Adipose tissue (tissue), 3 donors: ENCODE data around the gene ALMS1. TPM values are rescaled to one million over a fixed set of nuclear protein-coding genes. Genes with fewer than 3 reads are reported as not detected.
"Not testable (repeated sequence)": the region's sequence is repeated elsewhere in the genome, so short reads cannot be mapped to it uniquely, and the experiment has no call there.

ENCODE experiments used
- H3K27ac ChIP-seq: one replicate; pipeline ENCODE4 v1.5.1; 2013; ENCODE audit warnings: low read depth, low read length
- WGBS, 3 donors: extraction: QIAGEN DNeasy Blood & Tissue Kit; methylation state at CpG; one replicate each; pipeline ENCODE4 v1.1.7; 2013; 5-methylcytosine and 5-hydroxymethylcytosine counted together
- polyA plus RNA-seq, 3 donors: library from polyadenylated mRNA; stranded (reverse); fragments of 200-250 nt; gene quantifications; one replicate each; pipeline ENCODE4 v1.2.3, GENCODE V29; 2013
- donor health status: healthy with polysubstance abuse.
- donor health status: Bipolar disorder and iron deficiency.
- donor health status: healthy.

ALMS1 gene, protein sequence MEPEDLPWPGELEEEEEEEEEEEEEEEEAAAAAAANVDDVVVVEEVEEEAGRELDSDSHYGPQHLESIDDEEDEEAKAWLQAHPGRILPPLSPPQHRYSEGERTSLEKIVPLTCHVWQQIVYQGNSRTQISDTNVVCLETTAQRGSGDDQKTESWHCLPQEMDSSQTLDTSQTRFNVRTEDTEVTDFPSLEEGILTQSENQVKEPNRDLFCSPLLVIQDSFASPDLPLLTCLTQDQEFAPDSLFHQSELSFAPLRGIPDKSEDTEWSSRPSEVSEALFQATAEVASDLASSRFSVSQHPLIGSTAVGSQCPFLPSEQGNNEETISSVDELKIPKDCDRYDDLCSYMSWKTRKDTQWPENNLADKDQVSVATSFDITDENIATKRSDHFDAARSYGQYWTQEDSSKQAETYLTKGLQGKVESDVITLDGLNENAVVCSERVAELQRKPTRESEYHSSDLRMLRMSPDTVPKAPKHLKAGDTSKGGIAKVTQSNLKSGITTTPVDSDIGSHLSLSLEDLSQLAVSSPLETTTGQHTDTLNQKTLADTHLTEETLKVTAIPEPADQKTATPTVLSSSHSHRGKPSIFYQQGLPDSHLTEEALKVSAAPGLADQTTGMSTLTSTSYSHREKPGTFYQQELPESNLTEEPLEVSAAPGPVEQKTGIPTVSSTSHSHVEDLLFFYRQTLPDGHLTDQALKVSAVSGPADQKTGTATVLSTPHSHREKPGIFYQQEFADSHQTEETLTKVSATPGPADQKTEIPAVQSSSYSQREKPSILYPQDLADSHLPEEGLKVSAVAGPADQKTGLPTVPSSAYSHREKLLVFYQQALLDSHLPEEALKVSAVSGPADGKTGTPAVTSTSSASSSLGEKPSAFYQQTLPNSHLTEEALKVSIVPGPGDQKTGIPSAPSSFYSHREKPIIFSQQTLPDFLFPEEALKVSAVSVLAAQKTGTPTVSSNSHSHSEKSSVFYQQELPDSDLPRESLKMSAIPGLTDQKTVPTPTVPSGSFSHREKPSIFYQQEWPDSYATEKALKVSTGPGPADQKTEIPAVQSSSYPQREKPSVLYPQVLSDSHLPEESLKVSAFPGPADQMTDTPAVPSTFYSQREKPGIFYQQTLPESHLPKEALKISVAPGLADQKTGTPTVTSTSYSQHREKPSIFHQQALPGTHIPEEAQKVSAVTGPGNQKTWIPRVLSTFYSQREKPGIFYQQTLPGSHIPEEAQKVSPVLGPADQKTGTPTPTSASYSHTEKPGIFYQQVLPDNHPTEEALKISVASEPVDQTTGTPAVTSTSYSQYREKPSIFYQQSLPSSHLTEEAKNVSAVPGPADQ (N-terminal part only)
- polyA plus RNA-seq = 1 to 10 TPM; 5.5 to 8.6 (median 5.6) TPM

DNA sequence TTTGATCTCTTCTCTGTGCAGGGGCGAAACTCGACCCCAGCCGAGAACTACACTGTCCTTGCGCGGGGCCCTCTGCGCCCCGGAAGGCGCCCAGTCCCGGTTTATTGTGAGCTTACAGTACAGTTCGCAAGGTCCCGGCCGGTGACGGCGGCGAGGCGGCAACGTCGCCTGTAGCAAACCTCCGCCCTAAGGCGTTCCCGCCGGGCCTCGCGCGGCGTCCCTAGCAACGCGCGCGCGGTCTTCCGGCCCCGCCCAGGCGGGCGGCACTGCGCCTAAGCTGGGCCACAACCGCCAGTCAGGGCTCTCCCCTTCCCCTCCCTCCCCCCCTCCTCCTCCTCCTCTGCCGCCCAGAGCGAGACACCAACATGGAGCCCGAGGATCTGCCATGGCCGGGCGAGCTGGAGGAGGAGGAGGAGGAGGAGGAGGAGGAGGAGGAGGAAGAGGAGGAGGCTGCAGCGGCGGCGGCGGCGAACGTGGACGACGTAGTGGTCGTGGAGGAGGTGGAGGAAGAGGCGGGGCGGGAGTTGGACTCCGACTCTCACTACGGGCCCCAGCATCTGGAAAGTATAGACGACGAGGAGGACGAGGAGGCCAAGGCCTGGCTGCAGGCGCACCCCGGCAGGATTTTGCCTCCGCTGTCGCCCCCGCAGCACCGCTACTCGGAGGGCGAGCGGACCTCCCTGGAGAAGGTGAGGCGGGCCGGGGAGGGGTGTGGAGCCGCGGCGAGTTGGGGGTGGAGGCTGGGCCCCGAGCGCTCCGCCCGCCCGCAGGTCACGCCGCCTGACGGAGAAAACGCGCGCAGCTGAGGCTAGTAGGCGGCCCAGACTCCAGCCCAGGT is at the start of gene ALMS1:
ALMS1 (plus strand) TSS at position 333 of the 838 bp plus-strand sequence; CDS start at position 366, 33 bp downstream.
- WGBS, 3 donors = 0 to 1% (median 0%) methylated on average over 73 to 83 of the region's 84 CpGs
- peak within 1 kb of the TSS; percentile 30 for H3K27ac ChIP-seq

DNA sequence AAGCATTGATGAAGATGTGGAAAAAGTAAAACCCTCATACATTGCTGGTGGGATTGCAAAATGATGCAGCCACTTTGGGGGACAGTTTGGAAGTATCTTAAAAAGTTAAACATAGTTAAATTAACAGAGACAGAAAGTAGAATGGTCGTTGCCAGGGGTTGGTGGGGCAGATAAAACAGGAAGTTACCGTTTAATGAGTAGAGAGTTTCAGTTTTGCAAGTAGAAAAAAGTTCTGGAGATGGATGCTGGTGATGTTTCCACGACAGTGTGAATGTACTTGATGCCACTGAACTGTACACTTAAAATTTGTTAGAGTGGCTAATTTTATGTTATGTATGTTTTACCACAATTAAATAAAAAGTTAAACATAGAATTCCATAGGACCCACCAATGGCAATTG is 47.8 kb upstream of the ALMS1 start:
- WGBS, 3 donors = 22 to 42% (median 30%) methylated on average over 3 of the region's 3 CpGs
- H3K27ac ChIP-seq = no peak overlapping the region

DNA sequence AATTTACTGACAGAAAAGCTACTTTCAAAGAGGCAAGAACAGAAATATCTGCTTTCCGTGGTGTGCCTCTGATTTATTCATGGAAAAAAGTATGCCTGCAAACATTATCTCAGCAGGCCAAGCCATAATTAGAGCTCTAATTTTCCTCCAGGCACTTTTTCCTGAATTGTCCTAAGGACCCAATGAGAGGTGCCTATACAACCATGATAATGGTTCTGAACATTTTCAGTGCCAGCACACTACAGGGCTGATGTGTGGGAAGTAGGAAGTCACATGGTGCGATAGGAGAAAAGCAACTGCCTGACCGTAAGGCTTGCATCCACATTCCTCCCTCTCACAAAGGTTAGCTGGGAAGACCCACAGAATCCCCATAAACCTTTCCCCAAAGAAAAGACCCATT is 46.4 kb upstream of the ALMS1 start:
- H3K27ac ChIP-seq = no peak overlapping the region
- WGBS, 3 donors = 58 to 71% (median 59%) methylated on average over 3 of the region's 3 CpGs

DNA sequence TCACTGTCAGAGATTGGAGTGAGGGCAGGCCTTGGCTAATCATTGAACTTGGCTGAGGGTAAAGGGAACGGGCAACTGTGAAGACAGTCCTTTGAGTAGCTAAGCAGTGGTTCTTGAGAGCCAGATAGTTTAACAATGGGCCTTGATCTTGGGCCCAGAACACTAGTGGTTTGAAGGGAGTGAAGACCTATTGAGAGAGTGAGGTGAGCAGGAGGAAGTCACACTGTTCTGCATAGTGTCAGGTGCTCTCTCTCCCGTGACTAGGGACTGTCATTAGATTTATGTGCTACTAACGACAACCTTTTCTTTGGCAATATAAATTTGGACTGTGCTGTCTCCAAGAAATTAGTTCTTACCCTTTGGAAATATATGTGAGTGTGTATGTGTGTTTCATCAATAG is 44.6 kb upstream of the ALMS1 start:
- WGBS, 3 donors = 50 to 66% (median 64%) methylated on average over 3 of the region's 3 CpGs
- H3K27ac ChIP-seq = no peak overlapping the region

DNA sequence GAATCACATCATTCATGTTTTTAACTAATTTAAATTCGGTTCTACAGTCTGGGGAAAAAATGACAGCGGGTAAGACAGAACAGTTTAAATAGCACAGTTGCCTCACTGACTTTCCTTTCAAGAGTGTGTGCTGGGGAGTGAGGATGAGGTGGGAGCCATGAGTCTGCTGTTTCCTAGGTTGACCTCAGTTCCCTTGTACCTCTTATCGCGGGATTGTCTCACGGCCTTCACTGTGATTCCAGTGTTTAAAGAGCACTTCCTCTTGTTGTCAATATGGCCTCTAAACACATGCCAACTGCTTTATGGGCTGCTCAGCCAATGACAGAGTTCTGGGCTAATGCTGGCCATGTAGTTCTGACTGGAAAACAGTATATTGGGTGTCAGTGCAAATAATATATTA is 41.6 kb upstream of the ALMS1 start:
- WGBS, 3 donors = 58 to 77% (median 73%) methylated on average over 5 of the region's 5 CpGs
- H3K27ac ChIP-seq = no peak overlapping the region

DNA sequence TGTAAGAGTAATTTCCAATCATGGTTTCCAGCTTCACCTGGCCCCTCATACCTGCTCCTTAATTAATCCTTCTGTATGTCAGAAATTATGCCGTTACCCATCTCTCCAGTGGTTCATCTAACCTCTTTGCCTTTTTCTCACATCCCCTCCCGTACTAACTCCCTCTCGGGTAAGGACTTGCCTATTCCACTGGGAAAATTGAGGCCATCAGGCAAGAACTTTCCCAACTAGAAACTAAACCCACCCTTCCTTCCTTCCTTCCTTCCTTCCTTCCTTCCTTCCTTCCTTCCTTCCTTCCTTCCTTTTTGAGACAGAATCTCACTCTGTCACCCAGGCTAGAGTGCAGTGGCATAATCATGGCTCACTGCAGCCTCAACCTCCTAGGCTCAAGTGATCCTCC is 40.9 kb upstream of the ALMS1 start:
- not testable (repeated sequence) for H3K27ac ChIP-seq
- WGBS, 3 donors = 76 to 91% (median 82%) methylated on average over 3 of the region's 3 CpGs

DNA sequence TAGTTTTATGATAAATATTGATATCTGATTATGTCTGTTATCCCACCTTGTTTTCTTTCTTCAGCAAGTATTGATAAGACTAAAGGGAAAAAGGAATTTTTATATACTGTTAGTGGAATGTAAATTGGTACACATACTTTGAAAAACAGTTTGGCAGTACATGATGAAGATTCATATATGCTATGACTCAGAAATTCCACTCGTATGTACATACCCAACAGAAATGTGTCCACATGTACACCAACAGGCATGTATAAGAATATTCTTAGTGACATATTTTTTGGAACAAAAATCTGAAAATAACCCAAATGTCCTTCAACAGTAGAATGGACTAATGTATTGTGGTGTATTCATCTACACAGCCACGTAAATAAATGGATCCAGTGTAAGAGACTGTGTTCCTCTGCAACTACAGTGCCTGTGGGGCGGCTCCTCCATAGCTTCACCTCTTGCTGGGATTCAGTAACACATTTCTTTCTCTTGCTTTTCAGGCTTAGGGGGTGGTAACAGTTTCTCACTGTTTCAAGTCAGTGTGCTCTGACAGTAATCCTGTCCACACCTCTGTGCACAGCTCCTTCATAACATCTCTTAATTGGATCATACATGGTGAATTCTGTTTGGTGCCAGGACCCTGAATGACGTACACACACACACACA is 35.5 kb upstream of the ALMS1 start:
- WGBS, 3 donors = 61 to 79% (median 67%) methylated on average over 4 of the region's 4 CpGs
- H3K27ac ChIP-seq = no peak overlapping the region

DNA sequence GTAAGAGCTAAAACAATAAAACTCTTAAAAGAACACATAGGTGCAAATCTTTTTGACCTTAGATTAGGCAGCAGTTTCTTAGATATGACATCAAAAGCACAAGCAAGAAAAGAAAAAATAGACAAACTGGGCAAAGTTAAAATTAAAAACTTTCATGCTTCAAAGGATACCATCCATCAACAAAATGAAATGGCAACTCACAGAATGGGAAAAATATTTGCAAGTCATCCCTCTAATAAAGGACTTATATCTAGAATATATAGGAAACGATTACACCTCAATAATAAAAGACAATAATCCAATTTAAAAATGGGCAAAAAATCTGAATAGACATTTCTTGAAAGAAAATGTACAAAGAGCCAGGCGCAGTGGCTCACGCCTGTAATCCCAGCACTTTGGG is 29.5 kb upstream of the ALMS1 start:
- WGBS, 3 donors = 85 to 93% (median 91%) methylated on average over 3 of the region's 3 CpGs
- H3K27ac ChIP-seq = no peak overlapping the region

DNA sequence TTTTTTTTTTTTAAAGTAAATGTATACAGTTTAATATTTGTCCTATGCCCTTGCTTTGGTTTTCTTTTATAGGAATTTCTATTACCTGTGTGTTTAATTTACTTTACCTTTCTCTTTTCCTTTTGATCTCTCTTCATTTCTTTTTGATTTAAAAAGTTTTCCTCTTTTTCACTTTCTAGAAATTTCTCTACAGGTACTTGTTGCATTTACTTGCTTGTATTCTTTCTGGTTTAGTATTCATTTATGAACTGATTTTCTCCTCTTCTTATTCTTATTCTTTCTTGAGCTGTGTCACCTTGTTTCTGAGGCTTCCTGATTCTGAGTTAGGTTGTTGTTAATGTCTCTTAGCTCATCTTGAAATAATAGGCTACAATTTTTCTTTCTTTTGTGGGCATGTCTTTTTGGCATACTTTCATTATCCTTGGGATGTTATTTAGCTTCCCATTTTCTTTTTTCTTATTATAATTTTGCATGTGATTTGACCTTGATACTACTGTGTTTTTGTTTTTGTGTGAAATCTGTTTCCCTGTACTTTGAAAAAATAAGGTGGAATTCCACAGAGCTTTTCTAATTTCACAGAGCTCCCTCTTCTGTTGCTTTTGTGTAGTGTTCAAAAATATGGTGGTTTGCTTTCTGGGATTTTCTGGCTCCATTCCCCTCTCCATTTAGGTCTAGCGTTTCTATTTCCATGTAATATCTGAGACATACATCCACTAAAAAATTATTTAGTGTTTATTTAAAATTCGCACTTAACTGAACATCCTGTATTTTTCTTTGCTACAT is 25.5 kb upstream of the ALMS1 start:
- WGBS, 3 donors = 16 to 24% (median 20%) methylated on average over 2 of the region's 2 CpGs

DNA sequence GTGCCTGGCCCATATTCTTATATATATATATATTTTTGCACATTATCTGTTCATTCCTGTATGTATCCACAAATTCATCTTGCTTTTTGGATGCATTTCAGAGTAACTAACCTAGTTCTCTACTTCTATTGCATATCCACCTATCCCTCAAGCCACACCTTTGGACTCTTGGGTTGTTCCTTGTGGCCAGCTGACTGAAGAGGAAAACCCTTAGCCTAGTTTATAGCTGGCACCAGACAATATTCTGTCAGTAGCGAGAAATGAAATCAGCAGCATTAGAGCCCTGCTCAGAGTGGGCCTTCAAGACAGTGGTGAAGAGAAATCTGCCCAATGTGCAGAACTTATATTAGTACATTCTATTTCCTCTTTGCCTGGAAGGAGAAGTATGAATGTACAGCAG is 19.6 kb upstream of the ALMS1 start:
- no peak overlapping the region for H3K27ac ChIP-seq
- WGBS, 3 donors = 88 to 96% (median 91%) methylated on average over 1 of the region's 1 CpG

More for the DNA sequence above, 25.5 kb upstream of the ALMS1 start:
- H3K27ac ChIP-seq = no peak overlapping the region

DNA sequence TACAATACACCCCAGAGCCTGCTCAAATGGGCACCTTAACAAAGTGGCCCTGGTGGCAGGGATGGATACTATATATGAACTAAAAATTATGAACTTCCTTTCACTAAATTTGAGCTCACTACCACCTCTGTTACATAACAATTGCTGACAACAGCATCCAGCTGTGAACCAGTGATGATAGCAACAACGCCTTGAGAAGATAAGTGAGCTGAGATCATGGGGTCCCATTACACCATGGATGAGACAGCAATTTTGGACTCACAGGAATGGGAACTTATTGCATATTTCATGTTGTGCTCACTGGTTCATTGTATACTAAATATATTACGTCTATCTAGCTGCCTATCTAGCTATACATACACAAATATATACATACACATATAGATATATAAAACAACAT is 16.9 kb upstream of the ALMS1 start:
- no peak overlapping the region for H3K27ac ChIP-seq
- WGBS, 3 donors = 58 to 89% (median 73%) methylated on average over 2 of the region's 2 CpGs

DNA sequence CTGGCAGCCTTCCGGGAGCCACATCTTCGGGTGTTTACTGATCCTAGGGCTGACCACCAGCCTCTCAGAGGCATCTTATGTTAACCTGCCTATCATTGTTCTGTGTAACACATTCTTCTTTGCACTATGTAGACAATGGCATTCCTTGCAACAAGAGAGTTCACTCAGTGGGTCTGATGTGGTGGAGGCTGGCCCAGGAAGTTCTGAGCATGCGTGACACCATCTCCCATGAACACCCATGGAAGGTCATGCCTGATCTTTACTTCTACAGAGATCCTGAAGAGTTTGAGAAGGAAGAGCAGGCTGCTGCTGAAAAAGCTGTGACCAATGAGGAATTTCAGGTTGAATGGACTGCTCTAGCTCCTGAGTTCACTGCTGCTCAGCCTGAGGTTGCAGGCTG is 15.3 kb upstream of the ALMS1 start:
- 67 to 85% (median 75%) methylated on average over 3 of the region's 3 CpGs for WGBS, 3 donors

DNA sequence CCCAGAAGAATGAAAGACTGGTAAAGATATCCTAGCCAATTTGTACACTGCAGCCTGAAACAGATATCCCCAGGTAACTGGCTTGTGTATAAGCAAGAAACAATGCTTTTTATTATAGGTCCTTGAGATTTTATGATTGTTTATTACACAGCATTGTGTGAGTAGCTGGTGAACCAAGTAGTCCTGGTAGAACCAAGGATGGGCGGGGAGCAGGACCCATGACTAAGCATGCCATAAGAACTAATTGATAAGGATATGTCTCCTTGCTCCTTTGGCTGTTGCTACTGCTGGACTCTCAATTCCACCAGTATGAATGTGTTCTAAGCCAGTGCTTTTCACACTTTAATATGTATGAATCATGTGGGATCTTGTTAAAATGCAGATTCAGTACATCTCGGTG is 12.3 kb upstream of the ALMS1 start:
- 62 to 67% (median 63%) methylated on average over 2 of the region's 2 CpGs for WGBS, 3 donors
- H3K27ac ChIP-seq = no peak overlapping the region

More for the DNA sequence above, 15.3 kb upstream of the ALMS1 start:
- H3K27ac ChIP-seq = no peak overlapping the region

DNA sequence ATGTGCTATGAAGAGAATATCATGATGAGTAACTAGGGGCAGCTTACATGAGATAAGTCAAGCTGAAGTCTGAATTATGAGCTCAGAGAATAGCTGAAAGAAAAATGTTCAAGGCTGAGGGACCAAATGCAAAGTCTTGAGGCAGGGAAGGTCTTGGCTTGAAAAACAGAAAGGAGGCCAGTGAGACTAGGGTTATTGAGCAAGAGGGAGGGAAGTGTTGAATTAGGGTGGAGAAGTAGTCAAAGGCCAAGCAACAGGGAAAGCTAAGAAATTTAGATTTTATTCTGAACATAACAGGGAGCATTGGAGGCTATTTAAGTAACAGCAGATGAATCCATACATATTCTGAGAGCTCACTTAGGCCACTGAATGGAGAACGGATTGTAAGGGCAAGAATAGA is 11.4 kb upstream of the ALMS1 start:
- WGBS, 3 donors = 47 to 70% (median 69%) methylated on average over 1 of the region's 1 CpG

DNA sequence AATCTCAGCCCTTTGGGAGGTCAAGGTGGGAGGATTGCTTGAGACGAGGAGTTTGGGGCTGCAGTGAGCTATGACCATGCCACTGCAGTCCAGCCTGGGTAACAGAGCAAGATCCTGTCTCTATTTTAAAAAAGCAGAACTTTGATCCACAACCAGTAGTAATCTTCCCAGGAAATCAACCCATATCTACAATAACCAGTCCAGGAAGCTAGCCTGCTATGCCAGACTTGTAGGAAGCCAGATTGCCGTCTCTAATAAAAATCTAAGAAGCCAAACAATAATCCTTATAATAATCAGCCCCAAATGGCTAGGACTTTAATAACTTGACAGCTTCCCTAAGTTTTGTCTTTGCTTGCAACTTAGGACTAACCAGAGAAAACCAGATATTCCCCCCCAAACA is 9.0 kb upstream of the ALMS1 start:
- 73 to 81% (median 76%) methylated on average over 2 of the region's 2 CpGs for WGBS, 3 donors
- no peak overlapping the region for H3K27ac ChIP-seq

More for the DNA sequence above, 11.4 kb upstream of the ALMS1 start:
- no peak overlapping the region for H3K27ac ChIP-seq

DNA sequence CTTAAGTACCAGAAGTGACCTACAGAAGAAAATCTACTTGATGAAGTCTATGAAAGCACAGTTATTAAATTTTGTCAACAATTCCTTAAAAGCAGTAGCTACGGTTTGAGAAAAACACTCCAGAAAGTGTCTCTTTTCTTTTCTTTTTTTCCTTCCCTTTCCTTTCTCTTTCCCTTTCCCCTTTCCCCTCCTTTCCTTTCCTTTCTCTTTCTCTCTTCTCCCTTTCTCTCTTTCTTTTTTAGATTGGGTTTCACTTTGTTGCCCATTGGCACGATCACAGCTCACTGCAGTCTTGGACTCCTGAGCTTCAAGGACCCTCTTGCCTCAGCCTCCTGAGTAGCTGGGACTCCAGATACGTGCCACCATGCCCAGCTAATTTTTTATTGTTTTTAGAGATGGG is 2.6 kb upstream of the ALMS1 start:
- 68 to 82% (median 80%) methylated on average over 3 of the region's 3 CpGs for WGBS, 3 donors
- H3K27ac ChIP-seq = no peak overlapping the region

DNA sequence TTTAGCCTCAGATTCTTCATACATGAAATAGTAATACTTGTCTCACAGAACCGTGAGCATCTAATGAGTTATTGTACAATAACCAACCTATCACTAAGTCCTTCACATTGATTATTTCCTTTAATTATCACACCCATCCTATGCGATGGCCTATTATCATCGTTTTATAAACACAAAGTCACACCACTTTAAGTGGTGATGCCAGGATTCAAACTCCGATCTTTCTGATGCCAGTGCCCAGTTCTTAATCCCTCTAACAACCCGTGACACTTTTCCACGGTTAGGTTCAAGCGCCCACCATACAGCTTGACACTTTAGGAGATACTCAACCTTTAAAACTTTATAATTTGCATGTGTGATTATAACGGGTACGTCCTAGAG is 523 bp upstream of the ALMS1 start:
- no peak overlapping the region for H3K27ac ChIP-seq
- WGBS, 3 donors = 2 to 6% (median 4%) methylated on average over 9 of the region's 9 CpGs
